Kidney (tissue), 14 donors: ENCODE measurements around the gene PALLD. TPM values are rescaled to one million over a fixed set of nuclear protein-coding genes. Genes with fewer than 3 reads are reported as not detected.

Source experiments
- DNase-seq, 5 donors: peaks; one replicate each; pipeline ENCODE4 v3.0.0-alpha.2; 2013 to 2020
- FAIRE-seq: peaks from 2 replicates; lab custom pipeline; 2012; peaks lifted over from hg19 to GRCh38; lab: Jason Lieb, UNC
- H3K27ac ChIP-seq, 2 donors: one replicate each; pipeline ENCODE4 v1.7.0; 2013; ENCODE audit warnings: low read depth in 2 of 2, low read length in 2 of 2, inconsistent platforms in 1 of 2
- H3K27me3 ChIP-seq: one replicate; pipeline ENCODE4 v1.7.1; 2013; ENCODE audit warnings: low read length, inconsistent platforms; ENCODE audit not compliant: control insufficient read depth, insufficient read depth
- H3K36me3 ChIP-seq, 3 donors: one replicate each; pipeline versions ENCODE4 v1.7.0 to v1.7.1; 2013; ENCODE audit warnings: low read length in 3 of 3, control low read depth in 1 of 3, inconsistent platforms in 1 of 3; ENCODE audit not compliant: insufficient read depth in 3 of 3, control insufficient read depth in 2 of 3
- H3K4me1 ChIP-seq, 3 donors: one replicate each; pipeline versions ENCODE4 v1.7.0 to v1.7.1; 2013; ENCODE audit warnings: low read length in 3 of 3, inconsistent platforms in 1 of 3, low read depth in 1 of 3; ENCODE audit not compliant: control insufficient read depth in 2 of 3, insufficient read depth in 2 of 3
- H3K4me3 ChIP-seq, 3 donors: one replicate each; pipeline versions ENCODE4 v1.7.0 to v1.8.1; 2013; ENCODE audit warnings: low read length in 3 of 3, control low read depth in 1 of 3, inconsistent platforms in 1 of 3
- H3K9ac ChIP-seq, 3 donors: one replicate each; pipeline versions ENCODE4 v1.7.0 to v1.7.1; 2013; ENCODE audit warnings: low read length in 3 of 3, control low read depth in 1 of 3, inconsistent platforms in 1 of 3
- H3K9me3 ChIP-seq, 3 donors: one replicate each; pipeline versions ENCODE4 v1.7.0 to v1.7.1; 2013; ENCODE audit warnings: low read length in 3 of 3, control low read depth in 1 of 3, inconsistent platforms in 1 of 3; ENCODE audit not compliant: control insufficient read depth in 2 of 3, insufficient read depth in 1 of 3
- intact Hi-C: fragments of 100-400 bp; cut with DNase I; formaldehyde crosslinking; loops from one replicate; pipeline ENCODE4 v1.11.1; 2022
- polyA plus RNA-seq: library from polyadenylated mRNA; stranded (reverse); fragments of 350-450 nt; fragmentation: Illumina TruSeq; extraction: RNeasy Lipid Tissue Mini Kit (QIAGEN cat#74804); gene quantifications from one replicate; pipeline ENCODE4 v1.2.3, GENCODE V29; 2014; ENCODE audit warnings: low read depth, low replicate concordance; ENCODE audit not compliant: insufficient read depth
- total RNA-seq: library from RNA; stranded (reverse); fragmentation: NEBNext Ultra II Directional; extraction: Animal tissue kit (Norgen Biotek cat#: 25700); gene quantifications from one replicate; pipeline ENCODE4 v1.2.1, GENCODE V29; 2021
- TF ChIP-seq, protein P1 (sequence below): IDR thresholded peaks from 3 replicates; pipeline ENCODE4 v1.5.1; 2012; ENCODE audit warnings: mild to moderate bottlenecking, moderate library complexity, borderline replicate concordance; ENCODE audit not compliant: insufficient read depth; ENCODE audit errors: extremely low read depth
- donor health status: control.
- donor health status: control.
- donor health status: control.
- donor health status: control.
- donor health status: control.
- donor health status: DM: yes; HTN: yes; CAD: no.
- donor health status: Normal renal cell carcinoma (clear cell type).

PALLD gene
- total and polyA plus RNA-seq, 2 donors from 2014 or later: 43.4 to 120 TPM

DNA sequence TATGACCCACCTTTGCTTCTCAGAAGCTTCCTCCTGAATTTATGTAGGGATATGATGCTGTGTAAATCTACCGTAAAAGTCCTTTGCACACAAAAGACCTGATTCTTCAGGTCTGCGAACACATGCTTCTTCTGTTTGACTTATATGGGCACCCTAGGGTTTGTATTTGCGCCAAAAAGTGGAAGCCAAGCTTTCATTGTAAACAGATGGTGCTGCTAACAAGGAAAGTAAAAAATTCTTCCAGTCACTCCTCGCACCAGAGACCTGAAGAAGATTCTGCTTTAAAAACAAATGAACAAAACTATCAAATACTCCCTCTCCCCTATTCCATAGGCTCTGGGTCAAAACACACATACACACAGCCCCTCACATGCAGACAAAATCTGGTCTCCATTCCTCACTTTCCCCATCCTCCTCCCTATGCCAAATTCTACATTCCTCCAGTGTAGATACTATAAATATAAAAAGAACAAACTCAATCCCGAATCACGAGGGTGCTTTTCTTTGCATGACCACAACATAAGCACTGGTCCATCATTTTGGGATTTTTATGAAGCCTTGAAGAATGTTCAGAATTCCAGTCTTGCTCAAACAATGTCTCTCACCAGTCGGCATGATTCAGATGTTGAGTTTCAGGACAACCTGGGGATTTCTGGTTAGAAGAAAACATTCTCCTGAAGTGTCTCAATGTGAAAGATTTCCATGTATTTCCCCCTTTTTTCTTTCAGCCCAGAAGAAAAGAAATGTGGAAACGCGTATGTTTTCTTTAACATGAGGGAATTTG lies 125.1 kb downstream of the PALLD start:
- Histone ChIP-seq H3K27me3 (no peaks in the 10 kb centered on the region), H3K9me3 (no peaks in the 10 kb centered on the region), H3K36me3 (no peaks in the 10 kb centered on the region), H3K4me1 (no peaks in the 10 kb centered on the region), H3K4me3 (no peak overlapping the region), H3K27ac (no peak overlapping the region), H3K9ac (no peak overlapping the region)
- FAIRE-seq (no peak), DNase-seq (no peak)
- intact Hi-C loops: no loop called here
- TF ChIP-seq, protein P1, sequence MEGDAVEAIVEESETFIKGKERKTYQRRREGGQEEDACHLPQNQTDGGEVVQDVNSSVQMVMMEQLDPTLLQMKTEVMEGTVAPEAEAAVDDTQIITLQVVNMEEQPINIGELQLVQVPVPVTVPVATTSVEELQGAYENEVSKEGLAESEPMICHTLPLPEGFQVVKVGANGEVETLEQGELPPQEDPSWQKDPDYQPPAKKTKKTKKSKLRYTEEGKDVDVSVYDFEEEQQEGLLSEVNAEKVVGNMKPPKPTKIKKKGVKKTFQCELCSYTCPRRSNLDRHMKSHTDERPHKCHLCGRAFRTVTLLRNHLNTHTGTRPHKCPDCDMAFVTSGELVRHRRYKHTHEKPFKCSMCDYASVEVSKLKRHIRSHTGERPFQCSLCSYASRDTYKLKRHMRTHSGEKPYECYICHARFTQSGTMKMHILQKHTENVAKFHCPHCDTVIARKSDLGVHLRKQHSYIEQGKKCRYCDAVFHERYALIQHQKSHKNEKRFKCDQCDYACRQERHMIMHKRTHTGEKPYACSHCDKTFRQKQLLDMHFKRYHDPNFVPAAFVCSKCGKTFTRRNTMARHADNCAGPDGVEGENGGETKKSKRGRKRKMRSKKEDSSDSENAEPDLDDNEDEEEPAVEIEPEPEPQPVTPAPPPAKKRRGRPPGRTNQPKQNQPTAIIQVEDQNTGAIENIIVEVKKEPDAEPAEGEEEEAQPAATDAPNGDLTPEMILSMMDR: no peak

DNA sequence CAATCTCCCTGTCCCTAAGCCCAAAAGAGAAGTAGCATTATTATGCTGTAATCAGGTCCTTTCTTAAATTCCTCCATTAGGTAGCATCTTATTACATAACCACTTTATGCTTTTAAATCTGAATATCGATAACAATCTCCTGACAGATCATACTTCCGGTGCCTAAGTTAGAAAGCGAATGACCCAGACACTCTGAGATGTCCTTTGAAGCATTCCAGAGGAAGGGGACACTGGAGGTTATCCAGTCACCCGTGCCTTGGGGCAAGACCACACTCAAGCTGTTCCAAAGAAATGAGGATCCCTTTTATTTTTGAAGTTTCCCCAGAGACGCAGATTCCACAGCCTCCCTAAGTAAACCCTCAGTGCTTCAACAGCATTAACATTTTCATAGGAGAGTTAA lies 125.7 kb downstream of the PALLD start:
- Histone ChIP-seq H3K9me3 (no peaks in the 10 kb centered on the region), H3K27ac (no peak overlapping the region), H3K9ac (no peak overlapping the region), H3K36me3 (no peaks in the 10 kb centered on the region), H3K4me3 (no peak overlapping the region), H3K27me3 (no peaks in the 10 kb centered on the region), H3K4me1 (no peaks in the 10 kb centered on the region)
- intact Hi-C loops: no loop called here
- DNase-seq (no peak), FAIRE-seq (no peak)
- TF ChIP-seq, protein P1: no peak

DNA sequence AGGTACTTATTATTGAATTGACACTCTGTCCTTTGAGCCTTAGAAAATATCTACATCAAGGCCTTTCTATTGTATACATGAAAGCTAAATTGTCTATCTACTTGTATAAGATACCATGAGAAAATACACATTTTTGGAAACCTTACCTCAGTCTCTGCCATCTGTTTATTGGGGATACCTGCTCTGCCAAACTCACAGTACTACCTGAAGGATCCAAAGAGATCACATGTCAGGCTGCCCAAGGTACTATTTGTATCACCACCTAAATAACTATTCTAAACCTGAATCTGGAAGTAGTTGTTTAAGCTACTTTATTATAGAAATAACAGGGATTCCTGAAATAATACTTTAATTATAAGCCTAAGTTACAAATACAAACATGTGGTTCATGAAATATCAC lies 126.2 kb downstream of the PALLD start:
- Histone ChIP-seq H3K27me3 (no peaks in the 10 kb centered on the region), H3K9me3 (no peaks in the 10 kb centered on the region), H3K36me3 (no peaks in the 10 kb centered on the region), H3K9ac (no peak overlapping the region), H3K4me3 (no peak overlapping the region), H3K4me1 (no peaks in the 10 kb centered on the region), H3K27ac (no peak overlapping the region)
- TF ChIP-seq, protein P1: no peak
- intact Hi-C loops: no loop called here
- FAIRE-seq (no peak), DNase-seq (no peak)

GRCh38 chr4:168623484-168623883 lies 126.6 kb downstream of the PALLD start:
- Histone ChIP-seq H3K27me3 (no peaks in the 10 kb centered on the region), H3K9ac (no peak overlapping the region), H3K9me3 (no peaks in the 10 kb centered on the region), H3K27ac (no peak overlapping the region), H3K36me3 (no peaks in the 10 kb centered on the region), H3K4me1 (no peaks in the 10 kb centered on the region), H3K4me3 (no peak overlapping the region)
- intact Hi-C loops: no loop called here
- no peak for FAIRE-seq
- TF ChIP-seq, protein P1: no peak
- no peak for DNase-seq
